Endothelial cell of umbilical vein (primary cell): ENCODE measurements around the gene XIRP2. TPM values are rescaled to one million over a fixed set of nuclear protein-coding genes. Genes with fewer than 3 reads are reported as not detected.

Source experiments
- BruUV-seq: library from RNA; stranded (reverse); fragments of 400-500 nt; replicated peaks from 2 replicates; lab custom pipeline; 2021; lab: Mats Ljungman, UMichigan
- CTCF ChIA-PET: fragments of 300-600, 350-600 bp; sonication (Branson Sonifier 250); formaldehyde crosslinking; loops from one replicate; lab custom pipeline; 2021; ENCODE audit warnings: antibody characterized with exemption, inconsistent platforms; lab: Charles Lee
- POLR2A ChIA-PET: fragments of 300-600, 350-600 bp; sonication (Branson Sonifier 250); formaldehyde crosslinking; loops from one replicate; lab custom pipeline; 2021; ENCODE audit warnings: antibody characterized with exemption, inconsistent platforms; lab: Charles Lee
- DNase-seq: peaks from one replicate; pipeline ENCODE4 v3.0.0-alpha.2; 2011; ENCODE audit warnings: low read depth, low spot score
- FAIRE-seq: peaks from 2 replicates; lab custom pipeline; 2011; peaks lifted over from hg19 to GRCh38; lab: Jason Lieb, UNC
- H2AFZ ChIP-seq: 2 replicates; pipeline ENCODE4 v1.6.0; 2012; ENCODE audit warnings: low read depth, low read length, control low read depth, inconsistent platforms
- H3K27ac ChIP-seq: 2 replicates; pipeline ENCODE4 v1.5.1; 2011; ENCODE audit warnings: low read depth, mild to moderate bottlenecking, control low read depth, low read length, moderate library complexity; ENCODE audit not compliant: insufficient read depth
- H3K27me3 ChIP-seq, 2 experiments: 2 replicates each; pipeline versions ENCODE4 v1.6.0 to v1.6.1; 2011; ENCODE audit warnings: low read length in 2 of 2, mixed read lengths in 1 of 2; ENCODE audit not compliant: control insufficient read depth in 2 of 2, insufficient read depth in 2 of 2
- H3K36me3 ChIP-seq, 2 experiments: 2 replicates in 1 of 2; 3 replicates in 1 of 2; pipeline ENCODE4 v1.5.1; 2011; ENCODE audit warnings: low read length in 2 of 2, mild to moderate bottlenecking in 1 of 2, moderate library complexity in 1 of 2; ENCODE audit not compliant: control insufficient read depth in 2 of 2, insufficient read depth in 2 of 2; ENCODE audit errors: extremely low read depth in 1 of 2
- H3K4me1 ChIP-seq: 3 replicates; pipeline ENCODE4 v1.5.1; 2011; ENCODE audit warnings: mild to moderate bottlenecking, low read length; ENCODE audit not compliant: control insufficient read depth, insufficient read depth; ENCODE audit errors: extremely low read depth
- H3K4me2 ChIP-seq: 2 replicates; pipeline ENCODE4 v1.6.1; 2011; ENCODE audit warnings: low read length, control low read depth, mixed read lengths; ENCODE audit not compliant: insufficient read depth
- H3K4me3 ChIP-seq, 3 experiments: fragments of 200-600 bp in 1 of 3; sonication (generic), shearing (Covaris generic) in 1 of 3; replicated peaks in 1 of 3; 2 replicates each; pipeline ENCODE4 v1.5.1; 2011 to 2016; ENCODE audit warnings: control low read depth in 3 of 3, low read length in 3 of 3, mild to moderate bottlenecking in 2 of 3, inconsistent platforms in 1 of 3, low read depth in 1 of 3, moderate library complexity in 1 of 3; ENCODE audit not compliant: insufficient read depth in 1 of 3
- H3K79me2 ChIP-seq: 2 replicates; pipeline ENCODE4 v1.6.0; 2012; ENCODE audit warnings: low read length, inconsistent platforms; ENCODE audit not compliant: control insufficient read depth, insufficient read depth
- H3K9ac ChIP-seq: replicated peaks from 2 replicates; pipeline ENCODE3; 2011; ENCODE audit warnings: low read length, control low read depth; ENCODE audit not compliant: insufficient read depth; ENCODE audit errors: extremely low read depth
- H3K9me1 ChIP-seq: replicated peaks from 3 replicates; pipeline ENCODE4 v1.6.0; 2011; ENCODE audit warnings: mild to moderate bottlenecking, low read length; ENCODE audit not compliant: control insufficient read depth, insufficient read depth; ENCODE audit errors: extremely low read depth
- H3K9me3 ChIP-seq: replicated peaks from 2 replicates; pipeline ENCODE4 v1.5.1; 2012; ENCODE audit warnings: low read length, inconsistent platforms; ENCODE audit not compliant: control insufficient read depth, insufficient read depth
- H4K20me1 ChIP-seq: replicated peaks from 2 replicates; pipeline ENCODE3; 2011; ENCODE audit warnings: mild to moderate bottlenecking, low read length; ENCODE audit not compliant: control insufficient read depth, insufficient read depth; ENCODE audit errors: extremely low read depth
- EZH2 ChIP-seq: IDR thresholded peaks from 2 replicates; pipeline ENCODE4 v1.6.1; 2012; ENCODE audit warnings: borderline replicate concordance, low read depth, mild to moderate bottlenecking, moderate library complexity, low read length, inconsistent platforms; ENCODE audit not compliant: severe bottlenecking
- FOS ChIP-seq: IDR thresholded peaks from 2 replicates; pipeline ENCODE4 v1.6.1; 2011; ENCODE audit warnings: mild to moderate bottlenecking, low read length, moderate library complexity, borderline replicate concordance; ENCODE audit not compliant: insufficient read depth
- GATA2 ChIP-seq: IDR thresholded peaks from 2 replicates; pipeline ENCODE4 v1.7.0; 2011; ENCODE audit warnings: low read depth, mild to moderate bottlenecking, moderate library complexity, mixed read lengths, low read length; ENCODE audit not compliant: insufficient read length, insufficient read depth
- JUN ChIP-seq: IDR thresholded peaks from 2 replicates; pipeline ENCODE4 v1.6.1; 2011; ENCODE audit warnings: borderline replicate concordance, low read depth; ENCODE audit not compliant: insufficient read length, insufficient read depth
- MYC ChIP-seq: IDR thresholded peaks from one replicate; pipeline ENCODE4 v1.6.1; 2011; ENCODE audit warnings: mild to moderate bottlenecking, low read depth, low read length
- POLR2A ChIP-seq: IDR thresholded peaks from 2 replicates; pipeline ENCODE4 v1.6.1; 2012; ENCODE audit warnings: low read depth, mild to moderate bottlenecking, control low read depth, low read length
- POLR2AphosphoS5 ChIP-seq: IDR thresholded peaks from 2 replicates; pipeline ENCODE4 v1.6.1; 2012; ENCODE audit warnings: low read depth, mild to moderate bottlenecking, control low read depth, low read length, moderate library complexity; ENCODE audit not compliant: insufficient read depth
- dilution Hi-C: fragments of 300-500 bp; cut with MboI; formaldehyde crosslinking; loops from one replicate; pipeline ENCODE4 v1.15.0; 2019; ENCODE audit warnings: low sequenced_read_pairs; ENCODE audit not compliant: extremely low pct_ligation_motif_present
- intact Hi-C: fragments of 100-400 bp; cut with micrococcal nuclease; formaldehyde crosslinking; loops from one replicate; pipeline ENCODE4 v1.10.0; 2022
- polyA plus RNA-seq, 4 experiments: library from polyadenylated mRNA; depleted of rRNA in 3 of 4; stranded (reverse) in 3 of 4; unstranded in 1 of 4; fragments of >200 nt; gene quantifications; 2 replicates each; pipeline versions ENCODE4 v1.2.1 to v1.2.3, GENCODE V29; 2011 to 2012; ENCODE audit warnings: missing spikeins in 1 of 4
- total RNA-seq: library from RNA; stranded (reverse); gene quantifications from 2 replicates; pipeline ENCODE4 v1.2.3, GENCODE V29; 2021
- TF ChIP-seq, protein P1 (sequence below): IDR thresholded peaks from 2 replicates; pipeline ENCODE4 v1.6.1; 2011; ENCODE audit not compliant: insufficient read depth, insufficient read length
- TF ChIP-seq, protein P2 (sequence below), 2 donors: IDR thresholded peaks; 1 replicate in 1 of 2; 2 replicates in 1 of 2; pipeline ENCODE4 v1.5.1; 2011; ENCODE audit warnings: low read length in 2 of 2, mild to moderate bottlenecking in 2 of 2, moderate library complexity in 2 of 2, control low read depth in 1 of 2, inconsistent platforms in 1 of 2, low read depth in 1 of 2; ENCODE audit not compliant: insufficient read depth in 1 of 2; ENCODE audit errors: extremely low read depth in 1 of 2

Gene XIRP2
- total and polyA plus RNA-seq, 2 donors (not counting 3 experiments of a cell fraction or from before 2014, with no cell fraction given): 0.08 to 0.66 TPM

DNA sequence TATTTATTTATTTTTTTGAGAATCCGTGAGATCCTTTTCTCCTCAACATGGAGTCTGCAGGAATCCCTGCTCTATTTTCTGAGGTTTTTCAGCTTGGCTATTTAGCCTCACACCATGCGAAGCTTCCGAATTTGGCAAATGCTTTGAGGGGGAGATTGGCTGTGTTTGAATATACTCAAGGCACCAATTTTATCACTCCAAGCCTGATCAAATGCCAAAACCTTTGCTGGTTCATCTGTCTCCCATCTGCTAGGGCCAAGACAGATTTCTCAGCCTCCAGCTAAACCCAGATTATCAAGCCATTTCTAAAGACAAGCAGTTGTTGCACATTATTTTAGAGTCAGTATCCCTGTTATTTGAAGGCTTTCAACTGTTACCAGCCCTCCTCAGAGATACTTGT, 295.7 kb downstream of the XIRP2 start:
- H4K20me1 ChIP-seq: no peaks in the 10 kb centered on the region
- TF ChIP-seq POLR2AphosphoS5 (no peak), JUN (no peak), FOS (no peak), EZH2 (no peak), MYC (no peak), POLR2A (no peak), GATA2 (no peak)
- TF ChIP-seq, protein P1, sequence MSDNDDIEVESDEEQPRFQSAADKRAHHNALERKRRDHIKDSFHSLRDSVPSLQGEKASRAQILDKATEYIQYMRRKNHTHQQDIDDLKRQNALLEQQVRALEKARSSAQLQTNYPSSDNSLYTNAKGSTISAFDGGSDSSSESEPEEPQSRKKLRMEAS: no peak
- TF ChIP-seq, protein P2, sequence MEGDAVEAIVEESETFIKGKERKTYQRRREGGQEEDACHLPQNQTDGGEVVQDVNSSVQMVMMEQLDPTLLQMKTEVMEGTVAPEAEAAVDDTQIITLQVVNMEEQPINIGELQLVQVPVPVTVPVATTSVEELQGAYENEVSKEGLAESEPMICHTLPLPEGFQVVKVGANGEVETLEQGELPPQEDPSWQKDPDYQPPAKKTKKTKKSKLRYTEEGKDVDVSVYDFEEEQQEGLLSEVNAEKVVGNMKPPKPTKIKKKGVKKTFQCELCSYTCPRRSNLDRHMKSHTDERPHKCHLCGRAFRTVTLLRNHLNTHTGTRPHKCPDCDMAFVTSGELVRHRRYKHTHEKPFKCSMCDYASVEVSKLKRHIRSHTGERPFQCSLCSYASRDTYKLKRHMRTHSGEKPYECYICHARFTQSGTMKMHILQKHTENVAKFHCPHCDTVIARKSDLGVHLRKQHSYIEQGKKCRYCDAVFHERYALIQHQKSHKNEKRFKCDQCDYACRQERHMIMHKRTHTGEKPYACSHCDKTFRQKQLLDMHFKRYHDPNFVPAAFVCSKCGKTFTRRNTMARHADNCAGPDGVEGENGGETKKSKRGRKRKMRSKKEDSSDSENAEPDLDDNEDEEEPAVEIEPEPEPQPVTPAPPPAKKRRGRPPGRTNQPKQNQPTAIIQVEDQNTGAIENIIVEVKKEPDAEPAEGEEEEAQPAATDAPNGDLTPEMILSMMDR (IDR thresholded peaks at IDR 0.05; ENCODE audit: extremely low read depth in 1 of 2, insufficient read depth in 1 of 2, low read depth in 1 of 2, low read length in 2 of 2): no peak
- no peaks in the 10 kb centered on the region for H3K4me1 ChIP-seq
- H3K79me2 ChIP-seq: no peaks in the 10 kb centered on the region
- ChIA-PET CTCF (no interaction called here), POLR2A (no interaction called here)
- no peaks in the 10 kb centered on the region for H3K27me3 ChIP-seq
- BruUV-seq: no TSS peak
- H3K4me2 ChIP-seq: no peak overlapping the region
- DNase-seq (no peak), FAIRE-seq (no peak)
- H3K27ac ChIP-seq: no peak overlapping the region
- H3K4me3 ChIP-seq: no peak overlapping the region
- no peak overlapping the region for H3K9ac ChIP-seq
- no peaks in the 10 kb centered on the region for H3K9me1 ChIP-seq
- H3K9me3 ChIP-seq: no peaks in the 10 kb centered on the region
- dilution Hi-C loops (no loop called here), intact Hi-C loops (no loop called here)
- no peak overlapping the region for H2AFZ ChIP-seq
- no peaks in the 10 kb centered on the region for H3K36me3 ChIP-seq
